T-helper 1 cell (primary cell): ENCODE measurements around the gene MXRA7.
"Not testable (repeated sequence)": the region's sequence is repeated elsewhere in the genome, so short reads cannot be mapped to it uniquely, and the experiment has no call there.

Experiments used
- DNase-seq, 5 donors: peaks; one replicate each; pipeline ENCODE4 v3.0.0-alpha.2; 2012 to 2020
- total RNA-seq, 4 donors: gene quantifications; one replicate each; lab custom pipeline; 2026; lab: John Stamatoyannopoulos, UW

MXRA7 gene, protein sequence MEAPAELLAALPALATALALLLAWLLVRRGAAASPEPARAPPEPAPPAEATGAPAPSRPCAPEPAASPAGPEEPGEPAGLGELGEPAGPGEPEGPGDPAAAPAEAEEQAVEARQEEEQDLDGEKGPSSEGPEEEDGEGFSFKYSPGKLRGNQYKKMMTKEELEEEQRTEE
- 2.9 to 15.5 (median 9.4) reads per million in 4 donors for total RNA-seq

DNA sequence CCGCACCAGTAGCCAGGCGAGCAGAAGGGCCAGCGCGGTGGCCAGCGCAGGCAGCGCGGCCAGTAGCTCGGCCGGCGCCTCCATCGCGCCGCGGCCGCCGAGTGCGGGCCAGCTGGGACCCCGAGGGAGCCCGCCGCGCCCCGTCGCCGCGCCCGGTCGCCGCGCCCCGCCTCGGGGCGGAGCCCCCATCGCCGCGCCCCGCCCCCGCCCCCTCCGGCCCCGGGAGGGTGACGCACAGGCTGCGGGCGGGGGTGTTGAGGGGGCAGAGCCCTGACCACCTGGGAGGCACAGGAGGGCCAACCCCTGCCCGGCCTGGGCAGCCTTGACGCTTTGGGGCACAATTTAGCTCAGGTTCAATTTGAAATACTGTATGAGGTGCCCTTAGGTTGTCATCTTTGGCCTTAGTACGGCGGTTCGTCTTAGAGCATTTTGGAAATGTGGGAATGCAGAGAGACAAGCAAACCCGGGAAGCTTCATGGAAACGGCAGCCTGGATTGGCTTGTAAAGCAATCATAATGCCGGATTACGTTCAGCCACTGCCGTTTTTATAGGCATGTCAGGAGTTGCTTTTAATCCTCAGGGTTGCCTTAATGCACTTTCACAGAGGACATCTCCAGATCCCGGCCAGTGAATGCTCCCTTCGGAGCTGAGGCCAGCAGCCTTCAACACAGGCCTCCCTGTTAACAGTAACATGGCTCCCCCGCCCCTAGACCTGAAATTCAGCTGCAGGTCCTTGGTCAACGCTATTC lies at the start of gene MXRA7:
TSS of gene MXRA7 (minus strand) at position 103 of the 749 bp plus-strand sequence. CDS start at position 84, 19 bp downstream.
- peak in 4 of 5 donors; percentile 26 to 59 (median 41) for DNase-seq

DNA sequence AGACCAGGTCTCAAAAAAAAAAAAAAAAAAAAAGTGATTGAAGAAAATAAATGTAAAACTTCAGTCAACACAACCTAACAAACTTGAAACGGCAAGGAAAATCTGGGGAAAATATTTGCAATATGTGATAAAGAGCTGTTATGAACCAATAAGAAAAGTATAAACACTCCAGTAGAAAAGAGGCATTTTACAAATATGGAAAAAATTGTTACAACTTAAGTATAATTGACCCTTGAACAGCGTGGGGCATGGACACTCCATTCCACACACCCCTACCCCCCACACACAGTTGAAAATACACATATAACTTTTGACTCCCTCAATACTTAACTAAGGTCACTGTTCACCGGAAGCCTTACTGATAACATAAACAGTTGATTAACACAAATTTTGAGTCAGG lies 47.8 kb upstream of the MXRA7 start:
- DNase-seq: no peak

DNA sequence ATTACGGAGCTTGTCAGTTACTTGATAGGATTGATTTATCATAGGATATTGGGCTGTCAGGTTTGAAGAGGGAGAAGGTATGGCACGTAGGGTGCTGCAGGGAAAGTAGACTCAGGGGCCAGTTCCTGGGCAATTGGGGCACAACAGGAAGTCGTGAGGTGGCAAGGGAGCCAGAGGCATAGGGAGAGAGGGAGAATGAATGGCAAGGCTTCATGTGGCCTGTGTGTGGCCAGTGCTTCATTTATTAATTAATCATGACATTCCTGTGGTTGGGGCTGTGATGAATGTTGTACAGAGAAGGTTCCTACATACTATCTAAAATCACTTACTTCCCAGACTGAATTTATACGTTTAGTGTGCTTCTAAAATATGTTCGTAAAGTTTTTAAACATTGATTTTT lies 46.5 kb upstream of the MXRA7 start:
- DNase-seq: no peak

DNA sequence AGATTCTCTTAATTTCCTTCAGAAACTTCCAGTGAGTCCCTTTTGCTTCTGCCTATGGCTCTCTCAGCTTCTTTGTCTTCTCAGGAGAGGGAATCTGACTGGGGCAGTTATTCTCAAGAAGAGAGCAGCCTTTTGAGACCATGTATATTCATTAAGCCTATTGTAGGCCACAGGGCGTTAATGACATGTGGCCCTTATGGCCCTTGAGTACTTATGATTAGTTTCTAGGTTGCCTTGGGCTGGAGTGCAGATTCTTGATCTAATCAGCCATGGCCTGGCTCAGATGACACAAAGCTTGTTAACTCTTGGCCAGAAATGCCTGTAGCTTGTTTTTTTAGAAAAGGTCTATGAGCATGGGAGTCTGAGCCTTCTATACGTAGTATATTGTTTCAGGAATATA lies 44.5 kb upstream of the MXRA7 start:
- DNase-seq: no peak

DNA sequence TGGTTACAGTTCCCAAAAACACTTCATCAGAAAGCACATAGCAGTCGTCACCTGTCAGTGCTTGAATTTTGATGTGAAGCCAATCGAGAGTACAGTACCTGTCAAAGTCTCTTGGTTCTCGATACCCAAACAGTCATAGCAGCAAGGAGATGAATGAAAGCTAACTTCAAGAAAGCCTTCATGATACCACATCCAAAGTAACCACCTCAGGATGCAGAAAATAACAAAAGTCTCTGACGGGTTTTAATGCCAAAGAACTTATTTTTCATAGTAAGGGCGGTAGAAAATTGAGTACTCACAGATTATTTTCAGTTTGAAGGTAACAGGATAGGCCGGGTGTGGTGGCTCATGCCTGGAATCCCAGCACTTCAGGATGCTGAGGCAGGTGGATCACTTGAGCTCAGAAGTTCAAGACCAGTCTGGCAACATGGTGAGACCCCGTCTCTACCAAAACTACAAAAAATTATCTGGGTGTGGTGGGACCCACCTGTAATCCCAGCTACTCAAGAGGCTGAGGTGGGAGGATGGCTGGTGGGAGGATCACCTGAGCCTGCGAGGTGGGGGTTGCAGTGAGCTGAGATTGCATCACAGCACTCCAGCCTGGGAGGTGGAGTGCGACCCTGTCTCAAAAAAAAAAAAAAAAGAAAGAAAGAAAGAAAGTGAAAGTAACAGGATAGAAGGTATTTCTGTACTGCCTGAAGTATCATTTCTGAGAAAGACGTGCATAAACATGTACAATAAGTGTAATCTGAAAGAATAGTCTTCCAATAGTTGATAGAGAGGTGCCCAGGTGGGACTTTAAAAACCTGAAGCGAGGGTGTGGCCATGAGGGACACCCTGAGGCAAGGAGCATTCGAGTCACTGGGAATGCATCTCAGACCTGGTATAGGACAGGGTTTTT lies 42.5 kb upstream of the MXRA7 start:
- peak in 2 of 5 donors; percentile 12 to 49 for DNase-seq

DNA sequence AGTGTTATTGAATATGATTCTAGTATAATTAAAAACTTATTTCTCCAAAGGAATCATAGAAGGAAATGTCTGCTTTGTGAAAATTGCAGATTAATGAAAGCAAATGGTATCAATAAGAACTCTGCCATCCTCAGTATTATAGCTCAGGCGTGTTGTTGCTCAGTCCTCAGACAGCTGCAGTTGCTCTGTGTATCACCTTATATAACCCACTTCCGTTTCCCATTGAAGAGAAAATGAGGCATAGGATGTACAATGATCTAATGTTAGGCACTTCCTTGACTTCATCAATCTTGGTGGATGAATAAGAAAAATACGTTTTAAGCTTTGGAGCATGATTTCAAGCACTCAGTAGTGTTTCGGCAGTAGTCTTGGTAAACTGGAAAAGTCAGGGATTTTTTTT lies 41.2 kb upstream of the MXRA7 start:
- DNase-seq: peak in 1 of 5 donors; percentile 54

DNA sequence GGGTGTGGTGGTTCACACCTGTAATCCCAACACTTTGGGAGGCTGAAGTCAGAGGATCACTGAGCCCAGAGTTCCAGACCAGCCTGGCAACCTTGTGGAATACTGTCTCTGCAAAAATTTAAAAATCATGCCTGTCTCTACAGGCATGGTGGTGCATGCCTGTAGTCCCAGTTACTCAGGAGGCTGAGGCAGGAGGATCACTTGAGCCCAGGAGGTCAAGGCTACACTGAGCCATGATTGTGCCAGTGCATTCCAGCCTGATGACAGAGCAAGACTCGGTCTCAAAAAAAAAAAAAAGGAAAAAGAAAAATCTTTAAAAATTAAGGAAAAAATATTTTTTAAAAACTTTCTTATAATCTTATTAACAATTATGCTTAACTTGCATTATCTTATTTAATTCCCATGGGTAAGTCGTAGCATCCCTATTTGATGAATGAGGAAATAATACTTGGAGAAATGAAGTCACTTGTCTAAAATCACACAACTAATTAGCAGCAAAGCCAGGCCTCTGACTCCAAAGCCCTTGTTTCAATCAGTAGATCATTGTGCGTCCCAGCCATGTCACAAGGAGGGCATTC lies 40.7 kb upstream of the MXRA7 start:
- DNase-seq: no peak

DNA sequence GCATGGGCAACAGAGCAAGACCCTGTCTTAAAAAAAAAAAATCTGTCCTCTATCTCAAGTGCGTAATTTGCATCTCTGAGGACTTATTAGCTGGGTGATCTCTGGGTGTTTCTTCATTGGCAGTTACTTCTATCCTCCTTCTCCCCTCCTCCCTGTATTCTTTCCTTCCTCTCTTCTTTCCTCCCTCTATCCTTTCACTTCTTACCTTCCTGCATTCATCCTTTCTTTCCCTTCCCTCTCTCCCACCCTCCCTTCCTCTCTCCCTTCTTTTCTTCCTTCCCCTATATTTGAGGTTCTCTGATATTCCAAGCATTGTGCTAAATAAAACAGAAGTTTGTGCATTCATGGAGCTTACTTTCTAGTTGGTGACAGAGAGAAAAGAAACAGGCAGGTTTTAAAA lies 37.9 kb upstream of the MXRA7 start:
- DNase-seq: no peak

DNA sequence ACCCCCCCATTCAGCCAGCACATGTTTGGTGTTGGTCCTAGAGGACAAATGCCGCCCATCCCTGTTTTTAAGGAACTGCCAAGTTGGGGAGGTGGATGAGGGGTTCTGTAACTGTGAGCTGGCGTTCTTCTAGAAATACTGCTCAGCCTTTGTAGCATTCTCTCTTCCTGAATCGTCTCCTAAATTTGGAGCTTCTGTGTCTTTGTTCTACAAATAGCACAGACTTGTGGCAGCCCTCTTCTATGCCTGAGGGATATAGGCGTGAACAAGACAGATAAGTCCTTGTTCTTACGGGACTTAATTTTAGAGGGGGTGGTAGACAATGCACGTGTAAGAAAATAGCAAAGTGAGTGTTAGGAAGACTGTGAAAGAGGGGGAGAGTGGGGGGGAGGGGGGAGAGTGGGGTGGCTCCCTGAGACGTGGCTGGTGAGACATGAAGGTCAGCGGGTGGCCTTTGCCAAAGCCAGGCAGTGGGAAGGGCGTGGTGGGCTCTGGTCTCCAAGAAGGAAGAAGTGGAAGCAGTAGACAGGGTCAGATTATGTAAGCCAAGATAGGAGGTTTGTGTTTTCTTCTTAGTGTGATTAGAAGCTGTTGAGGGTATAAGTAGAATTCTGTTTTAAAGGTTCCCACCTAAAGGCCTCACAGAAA lies 37.1 kb upstream of the MXRA7 start:
- no peak for DNase-seq

DNA sequence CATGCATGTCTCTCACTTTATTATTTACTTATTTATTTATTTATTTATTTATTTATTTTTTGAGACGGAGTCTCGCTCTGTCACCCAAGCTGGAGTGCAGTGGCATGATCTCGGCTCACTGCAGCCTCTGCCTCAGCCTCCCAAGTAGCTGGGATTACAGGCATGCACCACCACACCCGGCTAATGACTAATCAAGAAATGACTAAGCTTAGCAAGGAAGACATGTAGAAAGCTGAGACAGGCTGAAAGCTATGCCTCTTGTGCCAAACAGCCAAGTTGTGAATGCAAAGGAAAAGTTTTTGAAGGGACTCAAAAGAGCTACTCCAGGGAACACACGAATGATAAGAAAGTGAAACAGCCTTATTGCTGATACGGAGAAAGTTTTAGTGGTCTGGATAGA lies 35.0 kb upstream of the MXRA7 start:
- DNase-seq: not testable (repeated sequence)

DNA sequence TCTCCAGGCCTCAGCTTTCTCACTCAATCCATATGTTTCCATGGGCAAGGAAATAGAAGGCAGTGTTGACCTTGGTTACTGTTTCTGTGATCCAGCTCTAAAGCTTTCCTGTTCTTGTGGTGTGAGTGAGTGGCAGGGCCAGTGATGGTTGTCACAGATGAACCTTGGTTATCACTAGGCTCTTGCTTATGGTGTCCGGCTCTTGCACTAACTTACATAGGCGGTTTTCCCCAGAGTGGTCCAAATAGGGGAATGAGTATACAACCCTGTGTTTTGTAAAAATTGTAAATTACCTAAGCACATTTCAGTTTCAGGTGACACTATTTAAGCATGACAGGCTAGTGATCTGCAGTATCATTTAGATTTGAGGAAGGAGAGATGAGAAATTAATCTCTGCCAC lies 34.0 kb upstream of the MXRA7 start:
- no peak for DNase-seq

DNA sequence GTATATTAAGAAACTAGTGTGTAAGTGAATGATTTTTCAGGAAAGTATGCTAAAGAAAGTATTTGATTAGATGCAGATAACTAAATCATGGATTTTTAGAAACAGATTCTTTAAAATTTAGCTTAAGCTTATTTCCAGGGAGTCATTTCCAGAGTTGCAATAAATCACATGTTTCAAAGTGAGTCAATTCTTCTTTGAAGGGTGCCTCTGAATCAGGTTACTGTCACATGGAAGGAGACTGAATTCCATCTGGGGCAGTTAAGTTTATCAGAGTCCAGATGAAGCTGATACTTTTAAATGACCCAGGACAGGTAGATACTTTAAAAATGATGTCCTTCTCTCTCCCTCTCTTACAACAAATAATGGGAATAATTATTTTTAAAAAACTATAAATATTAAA lies 32.2 kb upstream of the MXRA7 start:
- no peak for DNase-seq

DNA sequence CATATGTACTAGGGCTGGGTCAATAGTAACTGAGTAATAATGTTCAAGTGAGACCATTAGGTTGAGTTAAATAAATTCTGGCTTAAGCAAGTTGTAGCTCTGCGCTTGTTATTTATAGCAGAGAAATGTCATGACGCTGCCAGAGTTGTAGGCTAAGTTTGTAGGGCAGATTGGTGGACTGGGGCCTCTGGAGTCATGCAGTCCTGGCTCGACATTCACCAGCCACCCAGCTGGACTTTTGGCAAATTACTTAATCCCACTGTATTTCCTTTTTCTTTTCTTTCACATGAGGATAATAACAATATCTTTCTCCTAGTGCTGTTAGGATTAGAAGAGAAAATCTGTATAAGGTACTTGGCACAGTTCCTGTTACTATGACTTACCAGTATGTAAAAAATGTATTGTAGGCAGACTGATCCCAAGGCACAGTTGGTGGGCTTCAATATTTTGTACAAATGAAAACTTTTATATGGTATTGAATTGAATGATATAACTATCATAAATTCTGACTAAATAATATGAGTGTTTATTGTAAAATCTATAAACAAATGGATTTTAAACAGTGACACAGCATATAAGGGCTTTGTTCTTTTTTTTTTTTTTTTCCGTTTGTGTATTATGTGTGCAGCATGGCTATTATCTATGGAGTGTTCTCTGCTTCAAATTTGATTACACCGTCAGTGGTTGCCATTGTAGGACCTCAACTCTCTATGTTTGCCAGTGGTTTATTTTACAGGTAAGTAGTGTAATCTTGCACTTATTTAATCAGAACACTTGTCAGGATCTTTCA lies 29.8 kb upstream of the MXRA7 start:
- no peak for DNase-seq

DNA sequence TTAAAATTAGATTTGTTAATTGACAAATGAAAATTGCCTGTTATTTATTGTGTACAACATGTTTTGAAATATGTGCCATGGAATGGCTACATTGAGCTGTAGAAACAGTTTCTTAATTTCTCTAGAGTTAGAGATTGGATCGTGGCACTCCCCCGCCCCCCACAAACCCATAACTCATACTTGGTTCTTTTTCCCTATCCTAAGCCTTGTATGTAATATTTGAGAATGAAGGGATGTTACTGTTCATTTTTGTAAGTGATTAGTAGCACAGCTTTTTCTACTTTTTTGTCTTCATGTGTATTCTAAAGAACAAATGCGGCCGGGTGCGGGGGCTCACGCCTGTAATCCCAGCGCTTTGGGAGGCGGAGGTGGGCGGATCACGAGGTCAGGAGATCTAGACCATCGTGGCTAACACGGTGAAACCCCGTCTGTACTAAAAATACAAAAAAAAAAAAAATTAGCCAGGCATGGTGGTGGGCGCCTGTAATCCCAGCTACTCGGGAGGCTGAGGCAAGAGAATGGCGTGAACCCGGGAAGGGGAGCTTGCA lies 28.9 kb upstream of the MXRA7 start:
- DNase-seq: not testable (repeated sequence)

DNA sequence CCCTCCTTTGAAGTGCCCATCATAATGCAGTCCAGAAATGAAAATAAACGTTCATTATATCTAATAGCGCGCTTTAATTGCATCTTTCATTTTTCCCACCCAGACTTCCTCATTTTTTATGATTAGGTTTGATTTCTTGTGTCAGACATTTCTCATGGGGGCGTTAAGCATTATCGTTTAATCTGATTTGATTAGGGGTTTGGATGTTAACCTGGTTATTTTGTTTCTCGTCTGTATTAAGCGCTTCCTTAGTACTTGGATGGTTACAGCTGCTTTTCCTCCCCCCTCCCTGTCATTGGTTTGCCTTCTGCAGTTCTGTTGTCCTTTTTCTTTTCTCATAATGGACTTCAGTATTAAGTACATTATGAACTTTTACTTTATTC lies 27.7 kb upstream of the MXRA7 start:
- no peak for DNase-seq

DNA sequence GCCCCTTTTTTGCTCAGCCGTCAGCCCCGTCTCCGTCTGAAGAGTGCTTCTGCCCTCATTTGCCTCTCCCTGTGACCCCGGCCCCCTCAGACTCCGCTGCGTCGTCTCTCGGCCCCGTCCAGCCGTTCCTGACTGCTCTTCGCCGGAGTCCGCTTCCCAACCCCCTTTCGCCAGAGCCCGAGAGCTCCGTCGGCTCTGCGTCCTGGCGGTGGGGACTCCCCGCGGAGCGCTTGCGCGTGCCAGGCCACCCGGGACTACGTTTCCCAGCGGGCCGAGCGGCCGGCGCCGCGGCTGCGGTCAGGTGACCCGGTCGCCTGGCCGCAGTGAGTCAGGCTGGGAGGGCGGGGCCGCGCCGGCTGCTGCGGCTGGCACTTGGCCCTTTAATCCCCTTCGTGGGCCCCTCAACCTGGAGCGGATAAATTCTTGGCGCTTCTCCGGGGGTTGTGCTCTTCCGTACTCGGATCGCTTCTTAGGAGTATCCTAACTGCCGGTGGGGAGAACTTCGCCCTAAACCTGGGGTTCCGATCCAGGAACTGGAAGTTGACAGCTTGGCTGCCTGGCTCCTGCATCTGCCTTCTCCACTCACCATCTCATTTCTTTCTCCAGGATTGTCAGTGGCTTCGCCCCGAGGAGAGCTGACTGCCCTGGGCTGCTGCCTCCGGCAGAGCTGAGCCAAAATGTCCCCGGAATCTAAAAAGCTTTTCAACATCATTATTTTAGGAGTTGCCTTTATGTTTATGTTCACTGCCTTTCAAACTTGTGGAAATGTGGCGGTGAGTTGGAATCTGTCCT lies 27.1 kb upstream of the MXRA7 start, which contains the start of gene MFSD11:
TSS of gene MFSD11 (plus strand) at position 444 of the 792 bp plus-strand sequence. CDS start at position 678, 234 bp downstream.
- peak; percentile 86 to 97 (median 89) for DNase-seq

DNA sequence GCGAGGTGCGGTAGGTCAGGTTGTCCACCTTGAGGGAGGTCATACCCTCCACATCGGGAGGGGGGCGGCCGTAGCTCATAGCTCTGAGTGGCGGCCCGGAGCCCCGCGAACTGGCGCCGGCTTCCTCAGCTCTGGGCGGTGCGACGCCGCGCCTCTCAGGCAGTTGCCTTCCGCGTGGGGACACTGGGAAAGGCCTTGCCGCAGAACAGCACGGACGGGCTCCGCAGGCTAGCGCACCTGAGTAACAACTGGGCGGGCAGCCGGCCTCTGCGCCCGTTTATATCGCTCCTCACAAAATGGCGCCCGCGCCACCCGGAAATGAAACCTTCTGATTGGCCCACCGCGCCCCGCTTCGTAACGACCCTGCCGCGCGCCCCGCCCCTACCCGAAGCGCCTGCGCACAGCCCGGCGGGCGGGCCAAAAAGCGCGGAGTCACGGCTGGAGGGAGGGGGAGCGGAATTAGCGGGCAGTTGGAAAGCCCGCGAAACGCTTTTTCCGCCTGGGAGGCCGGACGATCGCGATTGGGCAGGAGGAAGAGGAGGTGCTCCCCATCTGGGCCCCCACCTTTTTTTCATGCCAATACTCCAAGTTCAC lies 26.4 kb upstream of the MXRA7 start, which contains the start of gene SRSF2:
TSS of gene SRSF2 (minus strand) at position 250 of the 594 bp plus-strand sequence. CDS start at position 79, 171 bp downstream.
- DNase-seq: peak; percentile 97 to 99 (median 98)

DNA sequence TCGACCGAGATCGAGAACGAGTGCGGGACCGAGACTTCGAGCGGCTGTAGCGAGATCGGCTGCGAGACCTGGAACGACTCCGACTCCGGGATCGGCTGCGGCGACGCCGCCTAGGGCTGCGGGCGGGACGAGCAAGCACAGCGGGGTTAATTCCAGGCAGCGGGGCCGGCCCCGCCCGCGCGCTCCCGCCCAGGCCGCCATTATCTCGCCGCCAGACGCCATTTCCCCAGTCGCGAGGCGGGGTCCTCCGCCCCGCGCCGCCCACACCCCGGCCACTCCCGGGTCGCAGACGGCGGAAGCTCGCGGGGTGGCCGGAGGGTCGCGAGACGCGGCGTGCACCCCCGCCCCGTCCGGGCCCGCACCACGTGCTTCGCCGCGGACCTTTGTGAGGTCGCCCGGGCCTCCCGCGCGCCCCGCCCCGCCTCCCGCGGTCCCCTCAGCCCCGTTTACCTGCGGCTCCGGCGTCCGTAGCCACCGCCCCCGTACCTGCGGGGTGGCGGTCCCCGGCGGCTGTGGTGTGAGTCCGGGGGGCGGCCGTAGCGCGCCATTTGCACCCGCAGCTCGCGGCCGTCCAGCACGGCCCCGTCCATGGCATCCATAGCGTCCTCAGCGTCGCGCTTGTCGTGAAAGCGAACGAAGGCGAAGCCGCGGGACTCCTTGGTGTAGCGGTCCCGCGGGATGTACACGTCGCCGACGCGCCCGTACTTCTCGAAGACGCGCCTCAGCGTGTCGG lies 25.8 kb upstream of the MXRA7 start:
- peak; percentile 38 to 76 (median 60) for DNase-seq
